GM12801 (cell line): ENCODE data around the gene PLIN4.

ENCODE experiments used
- CTCF ChIP-seq: IDR thresholded peaks from one replicate; pipeline ENCODE4 v1.5.1; 2011; ENCODE audit warnings: control low read depth; ENCODE audit not compliant: insufficient read length; ENCODE audit errors: extremely low read depth

Gene PLIN4

GRCh38 chr19:4474514-4475022 lies 43.7 kb downstream of the PLIN4 start:
- no peak for TF ChIP-seq CTCF

GRCh38 chr19:4473763-4474513 lies 44.3 kb downstream of the PLIN4 start:
- no peak for TF ChIP-seq CTCF

GRCh38 chr19:4473011-4473762 lies 45.1 kb downstream of the PLIN4 start:
- no peak for TF ChIP-seq CTCF

DNA sequence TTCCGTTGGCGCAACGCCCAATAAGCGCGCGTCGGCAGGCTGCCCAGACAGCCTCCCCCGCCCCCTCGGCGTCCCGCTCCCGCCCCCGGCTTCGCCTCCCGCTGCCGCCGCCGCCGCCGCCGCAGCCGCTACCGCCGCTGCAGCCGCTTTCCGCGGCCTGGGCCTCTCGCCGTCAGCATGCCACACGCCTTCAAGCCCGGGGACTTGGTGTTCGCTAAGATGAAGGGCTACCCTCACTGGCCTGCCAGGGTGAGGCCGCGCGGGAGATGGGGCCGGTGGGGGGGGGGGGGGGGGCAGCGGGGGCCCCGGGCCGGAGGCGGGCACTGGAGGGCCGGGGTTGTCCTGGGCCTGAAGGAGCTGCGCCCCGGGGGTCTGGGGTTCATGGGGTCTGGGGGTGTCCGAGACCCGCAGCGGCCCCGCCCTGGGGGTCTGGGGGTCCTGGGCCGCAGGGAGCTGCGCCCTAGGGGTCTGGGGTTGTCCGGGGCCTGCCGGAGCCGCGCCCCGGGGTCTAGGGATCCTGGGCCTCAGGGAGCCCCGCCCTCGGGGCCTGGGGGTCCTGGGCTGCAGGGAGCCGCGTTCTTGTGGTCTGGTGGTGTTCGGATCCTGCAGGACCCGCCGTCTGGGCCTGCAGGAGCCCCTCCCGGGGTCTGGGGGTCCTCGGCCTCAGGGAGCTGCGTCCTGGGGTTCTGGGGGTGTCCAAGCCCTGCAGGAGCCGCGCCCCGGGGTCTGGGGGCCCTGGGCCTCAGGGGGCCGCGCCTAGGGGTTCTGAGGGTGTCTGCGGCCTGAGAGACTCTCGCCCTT lies 45.9 kb downstream of the PLIN4 start, which contains the start of gene HDGFL2:
TSS of gene HDGFL2 (plus strand) at position 124 of the 801 bp plus-strand sequence. CDS start at position 178, 54 bp downstream.
- TF ChIP-seq CTCF, result no peak

DNA sequence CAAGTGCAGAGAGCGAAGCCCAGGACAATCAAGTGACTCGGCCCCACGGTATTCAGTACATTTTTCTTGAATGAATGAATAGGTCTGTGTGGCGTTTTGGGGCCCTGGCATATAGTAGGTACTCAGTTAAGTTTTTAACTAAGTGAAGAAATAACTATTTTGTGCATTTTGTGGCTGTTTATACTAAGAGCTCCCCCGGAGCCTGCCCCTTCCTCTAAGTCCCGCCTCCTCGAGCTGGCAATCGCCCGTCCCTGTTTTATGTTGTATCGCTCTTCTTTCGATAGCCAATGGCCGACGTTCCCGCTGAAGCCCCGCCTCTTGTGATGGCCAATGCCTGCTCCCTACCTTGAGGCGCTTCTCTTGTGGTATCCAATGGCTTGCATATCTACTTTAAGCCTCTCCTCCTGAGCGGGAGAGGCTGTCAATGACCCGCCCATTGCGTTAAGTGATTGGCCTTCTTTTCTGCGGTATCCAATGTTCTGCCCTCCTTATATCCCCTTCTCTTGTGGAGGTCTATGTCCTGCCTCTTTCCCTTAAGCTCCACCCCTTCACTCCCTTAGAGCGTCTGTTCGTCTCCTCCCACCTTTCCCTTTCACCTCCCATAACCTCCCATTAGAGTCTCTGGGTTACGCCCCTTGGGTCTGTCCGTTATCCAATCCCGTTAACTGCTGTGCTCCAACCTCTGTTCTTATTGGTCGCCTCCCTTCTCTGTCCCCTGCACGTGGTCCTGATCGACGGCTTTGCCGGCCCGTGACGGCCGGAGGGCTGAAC lies 46.7 kb downstream of the PLIN4 start:
- no peak for TF ChIP-seq CTCF

- TF ChIP-seq CTCF, result no peak
Measured at GRCh38 chr19:4467835-4468234, 50.5 kb downstream of the PLIN4 start.
